ENCODE measurements around the gene SFN.
"Not testable (repeated sequence)": the region's sequence is repeated elsewhere in the genome, so short reads cannot be mapped to it uniquely, and the experiment has no call there.

The SFN gene

DNA sequence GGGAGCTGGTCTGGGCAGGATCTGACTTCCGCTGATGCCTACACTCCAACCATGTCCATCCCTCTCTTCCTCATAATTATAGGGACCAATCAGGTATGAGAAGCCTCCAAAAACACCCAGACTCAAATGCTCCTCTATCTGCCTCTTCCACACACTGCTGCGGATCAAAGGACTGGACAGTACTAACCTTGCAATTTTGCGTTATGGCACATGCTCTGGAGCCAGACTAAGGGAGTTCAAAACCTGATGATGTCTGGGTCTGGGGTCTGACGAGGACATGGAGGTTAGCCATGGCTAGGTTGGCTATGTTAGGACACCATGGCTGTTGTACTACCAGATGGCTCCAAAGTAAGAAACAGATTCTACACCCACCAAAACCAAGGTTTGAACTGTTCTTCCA, 16.8 kb downstream of the SFN start:
- Histone ChIP-seq H3K4me3 (no peak overlapping the region), H3K9me3 (no peaks in the 10 kb centered on the region), H3K27me3 (no peaks in the 10 kb centered on the region), H3K4me1 (peaks cover 0 to 5% (median 2%) of the 10 kb centered on the region in 4 donors), H3K36me3 (peaks cover 63 to 77% (median 76%) of the 10 kb centered on the region in 3 donors), H3K27ac (no peak overlapping the region)
- DNase-seq = no peak
- no peak for TF ChIP-seq CTCF (IDR thresholded peaks at IDR 0.05)
- intact Hi-C loops (cut with DNase I; ENCODE audit: low total_unique reads) = loop anchor here (2.0 kb wide), 1 partner anchor 27 kb away; no protein-coding TSS in a partner anchor

DNA sequence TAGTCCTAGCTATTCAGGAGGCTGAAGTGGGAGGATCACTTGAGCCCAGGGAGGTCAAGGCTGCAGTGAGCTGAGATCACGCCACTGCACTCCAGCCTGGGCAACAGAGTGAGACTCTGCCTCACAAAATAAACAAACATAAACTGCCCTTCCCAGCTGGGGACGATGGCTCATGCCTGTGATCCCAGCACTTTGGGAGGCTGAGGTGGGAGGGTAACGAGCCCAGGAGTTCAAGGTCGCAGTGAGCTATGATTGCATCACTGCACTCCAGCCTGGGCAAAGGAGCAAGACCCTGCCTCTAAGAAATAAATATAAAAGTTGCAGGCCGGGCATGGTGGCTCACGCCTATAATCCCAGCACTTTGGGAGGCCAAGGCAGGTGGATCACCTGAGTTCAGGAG, 18.7 kb downstream of the SFN start:
- H3K36me3 ChIP-seq = peaks cover 81 to 92% (median 91%) of the 10 kb centered on the region in 3 donors
- H3K4me1 ChIP-seq; intact Hi-C loops (cut with DNase I; ENCODE audit: low total_unique reads); H3K27ac ChIP-seq; DNase-seq; H3K9me3 ChIP-seq; H3K4me3 ChIP-seq; H3K27me3 ChIP-seq: not testable (repeated sequence)

DNA sequence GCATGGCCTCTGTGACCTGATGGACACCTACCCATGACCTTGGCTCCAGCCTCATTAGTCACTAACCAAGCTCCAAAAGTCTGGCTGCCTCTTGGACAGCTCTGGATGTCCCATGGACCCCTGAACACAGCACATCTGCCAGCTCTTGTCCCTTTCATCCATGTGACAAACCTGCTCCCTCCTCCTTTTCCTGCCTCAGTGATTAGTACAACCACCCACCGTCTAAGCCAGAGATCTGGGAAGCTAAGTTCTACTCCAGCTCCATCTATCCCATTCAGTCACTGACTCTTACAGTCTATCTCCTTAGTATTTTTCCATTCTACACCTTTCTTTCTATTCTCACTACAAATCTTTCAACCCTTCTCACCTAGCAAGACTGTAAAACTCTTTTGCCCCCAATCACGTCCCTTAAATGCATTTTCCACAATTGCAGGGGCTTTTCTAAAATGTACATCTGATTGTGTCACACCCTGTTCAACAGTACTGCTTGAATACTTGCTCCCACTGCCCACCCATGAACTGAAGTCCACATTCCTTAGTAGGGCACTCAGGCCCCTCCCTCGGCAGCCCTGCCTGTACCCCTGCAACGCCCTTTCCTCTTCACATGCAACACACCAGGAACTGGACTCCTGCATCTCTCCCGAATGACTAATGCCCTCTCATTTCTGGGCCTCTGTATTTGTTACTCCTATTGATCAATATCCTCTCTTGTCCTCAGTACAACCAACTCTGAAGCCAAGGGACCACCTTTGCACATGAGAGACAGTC, 19.9 kb downstream of the SFN start:
- no peak for DNase-seq
- no peak overlapping the region for H3K4me3 ChIP-seq
- no peak for TF ChIP-seq CTCF (IDR thresholded peaks at IDR 0.05)
- H3K9me3 ChIP-seq = no peaks in the 10 kb centered on the region
- peaks cover 93 to 99% (median 93%) of the 10 kb centered on the region in 3 donors for H3K36me3 ChIP-seq
- intact Hi-C loops (cut with DNase I; ENCODE audit: low total_unique reads) = no loop called here
- H3K27me3 ChIP-seq = no peaks in the 10 kb centered on the region
- H3K4me1 ChIP-seq = peaks cover 0 to 4% (median under 1%) of the 10 kb centered on the region in 4 donors
- H3K27ac ChIP-seq = no peak overlapping the region

GRCh38 chr1:26887125-26887524, 24.2 kb downstream of the SFN start:
- peaks cover 0 to 27% (median 17%) of the 10 kb centered on the region in 4 donors for H3K4me1 ChIP-seq
- no peaks in the 10 kb centered on the region for H3K27me3 ChIP-seq
- H3K27ac ChIP-seq = no peak overlapping the region
- peaks cover 62 to 75% (median 68%) of the 10 kb centered on the region in 3 donors for H3K36me3 ChIP-seq
- intact Hi-C loops (cut with DNase I; ENCODE audit: low total_unique reads) = no loop called here
- peak in 1 of 2 experiments; percentile 5 for TF ChIP-seq CTCF (IDR thresholded peaks at IDR 0.05)
- DNase-seq = no peak
- no peak overlapping the region for H3K4me3 ChIP-seq
- H3K9me3 ChIP-seq = no peaks in the 10 kb centered on the region

- intact Hi-C loops (cut with DNase I; ENCODE audit: low total_unique reads) = no loop called here
- no peaks in the 10 kb centered on the region for H3K9me3 ChIP-seq
- H3K4me1 ChIP-seq = peaks cover 0 to 27% (median 17%) of the 10 kb centered on the region in 4 donors
- no peaks in the 10 kb centered on the region for H3K27me3 ChIP-seq
- peaks cover 61 to 75% (median 62%) of the 10 kb centered on the region in 3 donors for H3K36me3 ChIP-seq
- DNase-seq = no peak
- no peak overlapping the region for H3K4me3 ChIP-seq
- TF ChIP-seq CTCF (IDR thresholded peaks at IDR 0.05) = no peak
- H3K27ac ChIP-seq = no peak overlapping the region
These were observed 25.3 kb downstream of the SFN start for GRCh38 chr1:26888231-26888630.

All from tibial artery (tissue), 4 donors.